HG02763 (cell line): ENCODE data around the gene ATP1A4.

Experiments used
- ATAC-seq: cut with Tn5 transposase; IDR thresholded peaks from one replicate; pipeline ENCODE4 v1.9.1; 2021; ENCODE audit warnings: mild to moderate bottlenecking, moderate library complexity; ENCODE audit not compliant: unreplicated experiment

The ATP1A4 gene

GRCh38 chr1:160224606-160225005, 73.2 kb downstream of the ATP1A4 start:
- no peak for ATAC-seq

- ATAC-seq, result no peak
Measured at GRCh38 chr1:160225345-160225744, 73.9 kb downstream of the ATP1A4 start.

DNA sequence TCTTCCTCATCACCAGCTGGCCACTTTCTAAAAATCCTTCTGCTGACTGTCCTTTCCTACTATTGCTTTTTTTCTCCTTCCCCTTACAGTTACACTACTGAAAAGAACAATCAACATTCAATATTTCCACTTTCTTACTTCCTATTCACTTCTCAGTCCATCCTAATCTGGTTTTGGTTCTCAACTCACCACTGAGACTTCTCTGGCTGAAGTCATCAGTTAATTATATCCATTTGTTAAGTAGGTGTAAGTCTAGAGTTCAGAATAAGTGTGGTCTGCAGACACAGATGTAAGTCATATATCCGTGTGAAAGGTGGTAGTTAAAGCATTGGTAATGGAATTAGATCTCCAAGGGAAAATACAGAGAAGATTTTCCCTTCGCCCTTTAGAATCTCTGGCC, 75.2 kb downstream of the ATP1A4 start:
- no peak for ATAC-seq

GRCh38 chr1:160227034-160227433, 75.6 kb downstream of the ATP1A4 start:
- ATAC-seq, result no peak

DNA sequence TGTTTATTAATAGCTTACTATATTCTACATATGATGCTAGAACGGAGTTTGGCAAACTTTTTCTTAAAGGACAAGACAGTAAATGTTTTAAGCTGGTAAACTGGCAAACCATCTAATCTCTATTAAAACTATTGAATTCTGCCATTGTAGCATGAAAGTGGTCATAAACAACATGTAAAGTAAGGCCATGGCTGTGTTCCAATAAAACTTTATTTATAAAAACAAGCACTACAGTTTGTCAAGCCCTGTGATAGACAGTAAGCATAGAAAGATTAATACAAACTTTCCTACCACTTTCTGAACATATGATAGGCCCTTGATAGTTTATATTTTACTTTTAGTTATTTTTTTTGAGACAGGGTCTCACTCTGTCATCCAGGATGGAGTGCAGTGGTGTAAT, 76.2 kb downstream of the ATP1A4 start:
- ATAC-seq, result no peak

GRCh38 chr1:160228431-160228830, 77.0 kb downstream of the ATP1A4 start:
- ATAC-seq, result no peak

DNA sequence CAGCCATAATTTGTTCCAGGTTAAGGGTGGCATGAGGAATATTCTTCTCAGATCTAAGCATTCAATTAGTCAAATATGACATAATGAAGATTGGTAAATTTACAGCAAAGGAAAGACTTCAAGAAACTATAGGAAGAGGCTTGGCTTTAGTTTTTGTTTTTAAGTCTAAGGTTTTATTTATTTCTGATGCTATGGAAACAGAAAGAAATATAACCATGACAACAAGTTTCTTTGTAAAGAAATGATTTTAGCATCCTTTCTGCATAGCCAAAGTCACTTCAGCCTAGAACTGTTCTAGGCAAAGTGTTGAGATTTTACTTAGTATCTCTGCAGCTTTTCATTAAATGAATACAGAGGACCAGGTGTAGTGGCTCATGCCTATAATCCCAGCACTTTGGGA, 81.5 kb downstream of the ATP1A4 start:
- ATAC-seq, result no peak
